ENCODE results near the gene C1QL2.

Gene C1QL2

GRCh38 chr2:119134775-119135174 lies 23.8 kb downstream of the C1QL2 start:
- H3K27me3 Mint-ChIP-seq = peaks cover 26% of the 10 kb centered on the region
- no peak overlapping the region for H3K27ac Mint-ChIP-seq

GRCh38 chr2:119126650-119127049 lies 31.9 kb downstream of the C1QL2 start:
- Mint-ChIP-seq H3K4me1 (no peaks in the 10 kb centered on the region), H3K27ac (no peak overlapping the region), H3K4me3 (no peak overlapping the region), H3K36me3 (no peaks in the 10 kb centered on the region), H3K27me3 (peaks cover 19% of the 10 kb centered on the region), H3K9me3 (peaks cover 3% of the 10 kb centered on the region)
- ATAC-seq = no peak

More at GRCh38 chr2:119134775-119135174, 23.8 kb downstream of the C1QL2 start:
- no peak overlapping the region for H3K4me3 Mint-ChIP-seq
- no peaks in the 10 kb centered on the region for H3K9me3 Mint-ChIP-seq
- no peaks in the 10 kb centered on the region for H3K36me3 Mint-ChIP-seq
- H3K4me1 Mint-ChIP-seq = no peaks in the 10 kb centered on the region
- ATAC-seq = no peak

DNA sequence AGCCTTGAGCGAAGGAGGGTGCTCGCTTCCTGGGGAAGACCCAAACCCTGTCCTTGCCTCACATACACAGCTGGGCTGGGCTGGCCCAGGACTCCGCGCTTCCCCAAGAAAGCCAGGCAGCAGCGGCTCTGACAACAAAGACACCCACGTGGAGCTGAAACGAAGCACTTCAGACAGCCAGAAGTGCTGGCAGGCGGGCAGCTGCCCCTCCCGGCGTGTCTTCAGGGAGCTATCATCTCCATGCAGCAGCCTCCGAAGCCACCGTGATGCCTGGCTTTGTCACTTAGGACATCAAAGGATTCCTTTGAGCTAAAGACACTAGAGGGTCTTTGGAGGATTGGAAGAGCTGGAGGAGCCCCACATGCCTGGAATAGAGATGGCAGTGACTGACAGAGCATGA lies 35.2 kb downstream of the C1QL2 start:
- ATAC-seq = no peak
- no peak overlapping the region for H3K27ac Mint-ChIP-seq
- no peaks in the 10 kb centered on the region for H3K36me3 Mint-ChIP-seq
- H3K27me3 Mint-ChIP-seq = peaks cover 11% of the 10 kb centered on the region
- no peaks in the 10 kb centered on the region for H3K4me1 Mint-ChIP-seq
- H3K4me3 Mint-ChIP-seq = no peak overlapping the region
- peaks cover 3% of the 10 kb centered on the region for H3K9me3 Mint-ChIP-seq

- H3K4me1 Mint-ChIP-seq = no peaks in the 10 kb centered on the region
- ATAC-seq = no peak
- H3K36me3 Mint-ChIP-seq = no peaks in the 10 kb centered on the region
Observed at GRCh38 chr2:119122663-119123062, 35.9 kb downstream of the C1QL2 start.

GRCh38 chr2:119119999-119120756 lies 38.4 kb downstream of the C1QL2 start:
- H3K4me1 Mint-ChIP-seq = no peaks in the 10 kb centered on the region
- H3K36me3 Mint-ChIP-seq = no peaks in the 10 kb centered on the region
- H3K4me3 Mint-ChIP-seq = no peak overlapping the region
- no peaks in the 10 kb centered on the region for H3K9me3 Mint-ChIP-seq
- ATAC-seq = no peak
- H3K27ac Mint-ChIP-seq = no peak overlapping the region
- H3K27me3 Mint-ChIP-seq = peaks cover 7% of the 10 kb centered on the region

More at GRCh38 chr2:119122663-119123062, 35.9 kb downstream of the C1QL2 start:
- Mint-ChIP-seq H3K4me3 (no peak overlapping the region), H3K27me3 (peaks cover 15% of the 10 kb centered on the region), H3K9me3 (peaks cover 3% of the 10 kb centered on the region), H3K27ac (no peak overlapping the region)

DNA sequence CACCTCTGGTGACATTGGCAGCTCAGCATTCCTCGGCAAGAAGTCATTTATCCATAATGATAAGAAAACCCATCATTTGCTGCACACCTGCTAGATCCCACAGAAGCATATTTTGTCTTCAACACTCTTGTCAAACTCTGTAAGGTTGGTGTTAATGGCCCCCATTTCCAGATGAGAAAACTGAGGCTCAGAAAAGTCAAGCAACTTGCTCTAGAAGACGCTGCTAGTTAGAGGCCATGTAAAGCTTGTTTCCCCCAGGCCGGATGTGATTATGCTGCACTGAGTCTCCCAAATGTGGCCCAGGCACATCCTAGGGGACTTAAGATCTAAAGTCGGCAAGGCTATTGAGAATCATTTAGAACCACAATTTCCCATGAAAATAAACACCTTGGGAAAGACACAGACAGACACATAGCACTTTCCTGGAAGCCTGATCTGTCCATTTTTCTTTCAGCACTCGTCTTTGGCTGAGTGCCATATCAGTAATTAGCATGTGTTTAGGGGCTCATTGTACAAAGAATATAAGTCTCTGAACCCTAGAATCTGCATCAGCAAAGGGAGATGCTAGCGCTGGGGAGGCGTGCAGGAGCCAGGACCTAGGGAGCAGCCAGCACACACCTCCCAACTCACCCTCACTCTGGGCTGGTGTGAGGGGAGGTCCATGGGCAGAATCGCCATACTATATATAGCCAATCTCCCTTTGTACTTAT lies 39.3 kb downstream of the C1QL2 start:
- Mint-ChIP-seq H3K27me3 (peaks cover 10% of the 10 kb centered on the region), H3K9me3 (no peaks in the 10 kb centered on the region), H3K27ac (no peak overlapping the region), H3K36me3 (no peaks in the 10 kb centered on the region), H3K4me3 (no peak overlapping the region), H3K4me1 (no peaks in the 10 kb centered on the region)
- ATAC-seq = no peak

- Mint-ChIP-seq H3K4me3 (no peak overlapping the region), H3K9me3 (no peaks in the 10 kb centered on the region), H3K4me1 (no peaks in the 10 kb centered on the region), H3K27ac (no peak overlapping the region), H3K27me3 (peaks cover 18% of the 10 kb centered on the region), H3K36me3 (no peaks in the 10 kb centered on the region)
- no peak for ATAC-seq
Observed at GRCh38 chr2:119117891-119118882, 40.4 kb downstream of the C1QL2 start.

DNA sequence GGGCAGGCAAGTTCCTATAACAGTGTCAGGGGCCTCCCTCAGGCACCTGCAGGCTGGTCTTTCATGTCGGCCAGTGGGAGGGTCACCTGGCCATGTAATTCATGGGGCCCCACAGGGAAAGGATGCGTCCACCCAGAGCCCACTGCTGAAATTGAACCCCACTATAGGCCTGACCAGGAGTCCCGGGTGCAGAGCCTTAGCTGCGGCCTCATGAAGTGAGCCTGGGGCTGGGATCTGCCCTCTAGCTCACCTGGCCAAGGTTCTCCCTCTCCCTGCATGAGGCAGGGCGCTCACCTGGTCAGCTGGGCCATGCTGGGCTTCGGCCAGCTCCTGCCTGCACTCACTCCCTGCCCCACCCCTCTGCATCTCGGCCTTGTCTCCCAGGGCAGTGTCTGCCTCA lies 41.1 kb downstream of the C1QL2 start:
- H3K27me3 Mint-ChIP-seq = peaks cover 18% of the 10 kb centered on the region
- no peaks in the 10 kb centered on the region for H3K36me3 Mint-ChIP-seq
- no peak overlapping the region for H3K27ac Mint-ChIP-seq
- H3K9me3 Mint-ChIP-seq = no peaks in the 10 kb centered on the region
- H3K4me1 Mint-ChIP-seq = no peaks in the 10 kb centered on the region
- no peak overlapping the region for H3K4me3 Mint-ChIP-seq
- ATAC-seq = no peak

DNA sequence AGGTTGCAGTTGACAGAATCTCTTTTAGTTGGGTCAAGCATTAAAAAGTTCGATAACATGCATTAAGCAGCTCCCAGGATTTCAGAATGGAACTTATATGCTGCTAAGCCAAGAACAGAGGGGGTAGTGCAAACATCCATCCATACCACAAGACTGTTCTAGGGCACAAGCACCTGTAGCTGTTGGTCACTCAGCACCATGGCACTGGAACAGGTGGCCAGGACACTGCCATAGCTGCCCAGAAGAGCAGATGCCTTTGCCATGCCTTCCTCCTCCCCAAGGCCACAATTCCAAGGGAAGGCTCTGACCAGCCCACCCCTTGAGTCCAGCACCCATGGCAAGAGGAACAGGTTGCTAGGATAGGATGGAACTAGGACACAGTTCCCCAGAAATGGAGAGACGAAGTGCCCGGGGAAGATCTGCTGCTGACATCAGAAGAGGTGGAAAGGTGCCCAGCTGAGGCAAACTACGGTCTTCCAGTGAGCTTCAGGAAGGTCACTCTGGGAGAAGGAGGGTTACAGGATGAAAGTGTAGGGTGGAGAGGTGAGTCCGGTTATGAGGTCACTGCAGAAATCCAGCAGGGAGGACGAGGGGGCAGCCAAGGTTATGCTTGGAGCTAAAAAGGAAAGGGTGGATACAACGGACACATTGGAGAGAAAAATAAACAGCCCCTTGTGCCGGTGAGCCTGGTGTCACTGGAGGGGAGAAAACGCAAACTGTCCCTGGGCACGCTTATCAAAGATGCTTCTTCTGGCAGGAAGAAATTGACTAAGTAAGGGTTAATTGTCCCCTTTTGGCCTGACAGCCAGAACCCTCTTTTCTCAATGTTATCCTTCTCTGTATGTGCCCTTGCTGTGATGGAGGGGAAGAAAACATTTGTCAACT lies 41.9 kb downstream of the C1QL2 start:
- peaks cover 2% of the 10 kb centered on the region for H3K9me3 Mint-ChIP-seq
- no peak for ATAC-seq
- H3K27ac Mint-ChIP-seq = no peak overlapping the region
- peaks cover 18% of the 10 kb centered on the region for H3K27me3 Mint-ChIP-seq
- no peak overlapping the region for H3K4me3 Mint-ChIP-seq
- no peaks in the 10 kb centered on the region for H3K36me3 Mint-ChIP-seq
- H3K4me1 Mint-ChIP-seq = peaks cover 3% of the 10 kb centered on the region

DNA sequence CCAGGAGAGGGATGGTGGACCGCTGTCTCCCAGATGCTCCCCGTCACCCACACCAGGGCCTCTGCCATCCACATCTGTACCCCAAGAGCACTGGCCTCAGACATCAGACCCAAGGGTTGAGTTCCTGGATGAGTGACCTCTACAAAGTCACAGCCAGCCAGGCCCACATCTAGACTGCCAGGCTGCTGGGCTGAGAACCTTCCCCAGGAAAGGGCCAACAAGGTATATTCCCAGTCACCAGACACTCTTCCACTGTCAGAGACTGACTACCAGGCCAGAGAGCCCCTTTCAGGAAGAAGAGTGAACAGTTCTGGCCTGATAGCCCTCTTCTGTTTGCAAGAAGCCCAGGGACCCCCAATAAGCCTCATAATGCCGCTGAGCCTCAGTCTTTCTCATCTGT lies 44.3 kb downstream of the C1QL2 start:
- H3K27ac Mint-ChIP-seq = no peak overlapping the region
- peaks cover 4% of the 10 kb centered on the region for H3K36me3 Mint-ChIP-seq
- H3K4me3 Mint-ChIP-seq = no peak overlapping the region
- peaks cover 11% of the 10 kb centered on the region for H3K9me3 Mint-ChIP-seq
- peaks cover 26% of the 10 kb centered on the region for H3K27me3 Mint-ChIP-seq
- peaks cover 6% of the 10 kb centered on the region for H3K4me1 Mint-ChIP-seq
- no peak for ATAC-seq

- ATAC-seq = no peak
- H3K4me1 Mint-ChIP-seq = peaks cover 6% of the 10 kb centered on the region
- H3K9me3 Mint-ChIP-seq = peaks cover 11% of the 10 kb centered on the region
- no peak overlapping the region for H3K4me3 Mint-ChIP-seq
- H3K27ac Mint-ChIP-seq = no peak overlapping the region
- peaks cover 4% of the 10 kb centered on the region for H3K36me3 Mint-ChIP-seq
- H3K27me3 Mint-ChIP-seq = peaks cover 26% of the 10 kb centered on the region
Observed at GRCh38 chr2:119113489-119113770, 45.1 kb downstream of the C1QL2 start.

- H3K4me1 Mint-ChIP-seq = peaks cover 6% of the 10 kb centered on the region
- peaks cover 24% of the 10 kb centered on the region for H3K27me3 Mint-ChIP-seq
- H3K36me3 Mint-ChIP-seq = peaks cover 4% of the 10 kb centered on the region
- H3K9me3 Mint-ChIP-seq = peaks cover 11% of the 10 kb centered on the region
- no peak overlapping the region for H3K4me3 Mint-ChIP-seq
- no peak for ATAC-seq
- H3K27ac Mint-ChIP-seq = no peak overlapping the region
Observed at GRCh38 chr2:119112770-119113488, 45.6 kb downstream of the C1QL2 start.

DNA sequence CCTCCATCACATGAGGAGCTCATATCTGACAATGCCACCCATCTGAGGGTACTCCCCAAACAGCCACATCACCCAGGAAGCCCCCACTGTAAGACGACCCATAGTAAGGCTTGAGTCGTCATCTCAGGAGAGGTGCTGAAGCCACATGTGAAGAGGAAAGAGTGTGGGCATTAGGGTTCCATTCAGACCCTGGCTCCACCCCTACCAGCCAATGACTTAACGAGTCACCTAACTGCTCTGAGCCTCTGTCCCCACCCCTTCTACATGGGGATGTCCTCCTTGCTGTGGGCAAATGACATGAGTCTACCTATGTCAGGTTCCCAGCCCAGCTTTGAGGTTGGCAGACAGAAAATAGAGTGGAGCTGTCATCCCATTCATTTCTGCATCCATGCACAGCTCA lies 46.3 kb downstream of the C1QL2 start:
- Mint-ChIP-seq H3K27me3 (peaks cover 20% of the 10 kb centered on the region), H3K9me3 (peaks cover 11% of the 10 kb centered on the region), H3K27ac (no peak overlapping the region), H3K4me3 (no peak overlapping the region), H3K4me1 (peaks cover 6% of the 10 kb centered on the region), H3K36me3 (peaks cover 4% of the 10 kb centered on the region)
- ATAC-seq = no peak
